GM21717 (cell line): Measurements from ENCODE around the gene RIPK1.
"Not testable (repeated sequence)": the region's sequence is repeated elsewhere in the genome, so short reads cannot be mapped to it uniquely, and the experiment has no call there.

ENCODE experiments used
- ATAC-seq: cut with Tn5 transposase; IDR thresholded peaks from one replicate; pipeline ENCODE4 v1.9.1; 2021; ENCODE audit warnings: mild to moderate bottlenecking, moderate library complexity; ENCODE audit not compliant: unreplicated experiment

Gene RIPK1

DNA sequence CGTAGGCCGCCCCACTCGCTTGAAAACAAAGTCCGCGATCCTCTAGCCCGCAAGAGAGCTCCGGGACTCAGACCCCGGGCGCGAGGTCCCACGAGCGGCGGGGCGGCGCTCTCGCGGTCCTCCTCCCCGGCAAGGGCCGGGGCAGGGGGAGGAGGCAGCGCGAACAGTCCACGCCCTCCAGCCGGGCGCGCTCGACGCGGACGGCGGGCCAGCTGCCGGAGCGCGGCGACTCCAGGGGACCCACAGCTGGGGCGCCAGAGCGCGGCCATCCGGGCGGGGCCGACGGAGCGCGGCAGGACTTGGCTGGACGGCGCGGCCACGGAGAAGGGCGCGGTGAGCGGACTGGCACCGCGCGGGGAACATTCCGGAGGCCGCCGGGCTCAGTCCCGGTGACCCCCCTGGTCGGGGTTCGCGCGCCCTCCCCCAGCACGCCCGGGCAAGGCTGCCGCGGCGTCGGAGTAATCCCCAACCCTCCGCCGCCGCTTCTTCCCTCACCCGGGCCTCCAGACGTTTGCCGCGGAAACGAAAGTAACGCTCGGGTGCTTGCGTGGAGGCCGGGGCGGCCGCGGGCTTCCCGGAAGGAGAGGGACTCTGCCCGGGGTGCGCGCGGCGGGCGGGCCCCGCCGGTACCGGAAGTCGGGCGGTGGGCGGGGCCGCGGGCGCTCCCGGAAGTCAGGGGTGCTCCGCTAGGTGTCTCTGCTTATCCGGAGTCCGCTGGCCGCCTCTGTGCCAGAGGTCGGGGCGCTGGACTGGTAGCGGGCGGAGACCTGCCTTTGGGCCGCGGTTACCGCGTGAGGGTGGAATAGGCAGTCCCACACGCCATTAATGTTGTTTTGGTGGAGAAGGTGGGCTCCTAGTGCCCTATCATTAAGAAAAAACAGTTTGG lies at the start of gene RIPK1:
Gene RIPK1 (plus strand): TSS at position 166 of the 886 bp plus-strand sequence. CDS start 8,330 bp downstream, outside the sequence.
- peak; percentile 81 for ATAC-seq

GRCh38 chr6:3019065-3019464 lies 49.2 kb upstream of the RIPK1 start:
- no peak for ATAC-seq

DNA sequence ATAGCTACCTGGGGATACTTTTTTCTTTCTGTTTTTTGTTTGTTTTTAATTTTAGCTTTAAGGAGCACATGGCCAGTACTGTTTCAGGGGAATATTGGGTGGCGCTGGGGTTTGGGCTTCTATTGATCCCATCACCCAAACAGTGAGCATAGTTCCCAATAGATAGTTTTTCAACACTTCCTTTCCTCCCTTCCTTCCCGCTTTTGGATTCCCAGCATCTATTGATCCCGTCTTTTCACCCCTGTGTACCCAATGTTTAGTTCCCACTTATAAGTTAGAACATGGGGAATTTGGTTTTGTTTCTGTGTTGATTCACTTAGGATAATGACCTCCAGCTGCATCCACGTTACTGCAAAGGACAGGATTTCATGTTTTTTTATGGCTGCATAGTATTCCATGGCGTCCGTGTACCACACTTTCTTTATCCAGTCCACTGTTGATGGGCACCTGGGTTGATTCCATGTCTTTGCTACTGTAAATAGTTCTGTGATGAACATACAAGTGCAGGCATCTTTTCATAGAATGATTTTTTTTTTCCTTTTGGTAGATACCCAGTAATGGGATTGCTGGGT lies 48.5 kb upstream of the RIPK1 start:
- ATAC-seq, result no peak

GRCh38 chr6:3020976-3021598 lies 47.2 kb upstream of the RIPK1 start:
- ATAC-seq, result not testable (repeated sequence)

- no peak for ATAC-seq
These were observed 45.3 kb upstream of the RIPK1 start for GRCh38 chr6:3022765-3023662.

DNA sequence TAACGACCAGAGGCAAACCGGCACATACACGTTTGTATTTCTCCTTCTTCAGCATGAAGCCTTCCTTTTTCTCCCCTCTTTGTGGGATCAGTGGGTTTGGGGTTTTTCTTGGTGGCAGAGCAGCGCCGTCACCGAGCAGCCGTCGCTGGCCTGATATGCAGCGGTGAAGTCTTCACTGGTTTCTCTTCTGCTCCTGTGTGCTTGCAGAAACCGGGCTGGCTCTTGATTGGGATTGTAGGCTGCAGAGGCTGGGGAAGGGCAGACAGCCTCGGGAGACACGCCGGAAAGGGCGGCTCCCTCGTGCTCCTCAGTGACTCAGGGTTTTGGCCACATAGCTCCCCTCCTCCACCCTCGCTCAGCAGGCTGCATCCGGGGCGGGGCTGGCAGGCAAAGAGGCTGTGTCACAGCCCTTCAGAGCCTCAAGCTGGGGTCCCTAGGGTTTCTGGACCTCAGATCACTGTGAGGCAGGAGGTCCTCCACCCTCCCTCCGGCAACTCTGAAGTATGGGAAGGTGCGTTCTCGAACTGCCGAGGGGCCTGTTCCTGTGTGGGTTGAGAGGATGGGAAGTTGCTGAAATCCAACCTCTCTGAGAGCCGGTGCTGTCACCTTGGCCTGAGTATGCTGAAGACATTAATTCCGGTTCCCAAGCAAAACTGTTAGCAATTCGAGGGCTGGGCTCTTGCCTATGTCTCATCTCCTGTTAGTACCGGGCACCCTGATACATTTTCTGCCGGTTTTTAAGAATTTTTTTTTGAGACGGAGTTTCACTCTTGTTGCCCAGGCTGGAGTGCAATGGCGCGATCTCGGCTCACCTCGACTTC lies 44.4 kb upstream of the RIPK1 start:
- ATAC-seq, result peak; percentile 78

GRCh38 chr6:3026791-3027626 lies 41.3 kb upstream of the RIPK1 start:
- ATAC-seq, result peak; percentile 70

GRCh38 chr6:3028156-3028555 lies 40.1 kb upstream of the RIPK1 start:
- not testable (repeated sequence) for ATAC-seq

DNA sequence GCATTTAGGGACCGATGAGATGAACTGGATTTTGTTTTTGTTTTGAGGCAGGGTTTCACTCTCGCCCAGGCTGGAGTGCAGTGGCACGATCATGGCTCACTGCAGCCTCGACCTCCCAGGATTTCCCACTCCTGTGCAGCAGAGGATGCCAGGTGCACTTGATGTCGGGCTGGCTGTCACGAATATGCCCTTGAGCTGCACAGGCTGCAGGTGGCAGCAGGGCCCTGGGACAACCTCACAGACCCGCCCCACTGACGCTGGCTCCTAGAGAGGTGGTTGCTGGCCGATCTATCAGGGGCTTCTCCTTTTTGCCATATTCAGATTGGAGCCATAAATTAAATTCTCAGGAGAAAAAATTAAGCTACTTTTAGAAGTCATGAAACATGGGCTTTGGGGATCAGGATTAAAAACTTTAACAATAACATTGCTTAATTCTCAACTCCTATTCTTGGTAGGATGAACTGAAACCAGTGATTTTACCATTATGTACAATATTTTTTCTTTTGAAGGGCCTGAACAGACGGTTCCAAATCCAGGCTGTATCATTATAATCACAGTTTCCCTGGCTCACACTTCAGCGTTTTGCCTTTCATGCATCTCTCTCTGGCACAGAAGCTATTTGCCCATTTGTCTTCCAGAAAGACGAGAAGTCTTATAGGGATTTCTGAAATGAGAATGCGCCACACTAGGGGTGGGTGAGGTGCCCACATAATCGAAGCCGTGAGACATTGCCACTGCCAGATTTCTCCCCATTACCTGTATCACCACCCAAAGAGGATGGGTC lies 36.2 kb upstream of the RIPK1 start:
- ATAC-seq, result no peak

GRCh38 chr6:3032986-3033385 lies 35.3 kb upstream of the RIPK1 start:
- no peak for ATAC-seq

DNA sequence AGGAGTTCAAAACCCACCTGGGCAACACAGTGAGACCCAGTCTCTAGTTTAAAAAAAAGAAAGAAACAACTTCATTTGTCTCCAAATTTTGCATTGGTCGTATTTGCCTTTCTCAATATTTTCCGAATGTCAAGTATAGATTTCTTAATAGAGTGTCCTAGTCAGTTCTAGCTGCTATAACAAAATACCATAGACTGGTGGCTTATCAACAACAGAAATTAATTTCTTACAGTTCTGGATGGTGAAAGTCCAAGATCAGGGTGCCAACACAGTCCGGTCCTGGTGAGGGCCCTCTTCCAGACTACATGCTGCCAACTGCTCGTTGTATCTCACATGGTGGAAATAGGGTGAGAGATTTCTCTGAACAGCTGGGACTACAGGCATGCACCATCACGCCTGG lies 34.6 kb upstream of the RIPK1 start:
- ATAC-seq, result no peak

DNA sequence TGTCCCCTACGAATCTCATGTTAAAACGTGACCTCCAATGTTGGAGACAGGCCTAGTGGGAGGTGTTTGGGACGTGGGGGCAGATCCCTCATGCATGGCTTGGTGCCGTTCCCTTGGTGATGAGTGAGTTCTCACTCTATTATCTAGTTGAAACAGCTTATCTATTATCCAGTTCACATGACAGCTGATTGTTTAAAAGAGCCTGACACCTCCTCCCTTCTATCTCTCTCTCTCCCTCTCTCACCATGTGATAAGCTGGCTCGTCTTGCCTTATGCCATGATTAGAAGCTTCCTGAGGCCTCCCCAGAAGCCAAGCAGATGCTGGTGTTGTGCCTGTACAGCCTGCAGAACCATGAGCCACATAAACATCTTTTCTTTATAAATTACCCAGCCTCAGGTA lies 32.9 kb upstream of the RIPK1 start:
- ATAC-seq, result no peak

DNA sequence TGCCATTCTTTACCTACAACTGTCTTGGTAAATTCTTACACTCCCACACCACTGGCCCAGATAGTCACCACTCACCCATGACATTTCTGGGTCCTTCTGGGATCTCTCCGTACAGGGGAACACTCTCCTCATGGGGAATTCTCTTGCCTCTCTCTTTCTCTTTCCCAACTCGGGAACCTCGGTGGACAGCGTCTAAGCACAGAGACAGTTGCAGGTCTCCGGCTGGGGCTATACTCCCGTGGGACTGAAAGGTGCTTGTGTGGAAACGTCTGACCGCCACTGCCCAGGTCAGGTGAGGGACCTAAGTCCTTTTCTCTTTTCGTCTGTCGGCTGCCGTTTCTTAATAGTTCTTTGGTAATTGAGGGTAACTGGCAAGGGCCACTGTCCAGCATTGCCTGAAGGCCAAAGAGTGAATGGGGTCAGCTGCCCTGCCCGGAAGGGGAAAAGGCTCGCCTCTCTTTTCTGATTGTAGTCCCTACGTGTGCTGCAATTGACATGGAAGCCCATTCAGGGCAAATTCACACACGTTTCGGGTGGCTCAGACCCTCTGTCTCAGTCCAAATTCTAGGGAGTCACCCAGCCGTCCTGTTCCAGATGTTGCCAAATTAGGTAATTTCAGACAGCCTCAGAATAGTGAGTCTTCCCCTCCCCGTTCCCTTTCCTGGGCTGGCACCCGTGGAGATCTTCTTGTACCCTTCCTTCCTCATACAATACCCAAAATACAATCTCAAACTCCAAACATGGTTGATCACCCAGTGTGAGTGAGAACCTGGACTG lies 31.2 kb upstream of the RIPK1 start:
- no peak for ATAC-seq

GRCh38 chr6:3037638-3038365 lies 30.5 kb upstream of the RIPK1 start:
- no peak for ATAC-seq

DNA sequence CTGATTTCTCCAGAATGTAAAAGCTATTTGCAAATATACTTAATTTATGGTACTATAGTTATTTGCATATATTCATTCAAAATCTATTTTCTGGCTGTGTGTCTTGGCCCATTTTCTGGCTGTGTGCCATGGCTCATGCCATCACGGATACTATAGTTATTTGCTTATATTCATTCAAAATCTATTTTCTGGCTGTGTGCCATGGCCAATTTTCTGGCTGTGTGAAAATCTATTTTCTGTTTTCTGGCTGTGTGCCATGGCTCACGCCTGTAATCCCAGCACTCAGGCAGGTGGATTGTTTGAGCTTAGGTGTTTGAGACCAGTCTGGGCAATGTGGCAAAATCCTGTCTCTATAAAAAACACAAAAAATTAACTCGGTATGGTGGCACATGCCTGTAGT lies 28.9 kb upstream of the RIPK1 start:
- no peak for ATAC-seq

GRCh38 chr6:3041147-3041546 lies 27.1 kb upstream of the RIPK1 start:
- ATAC-seq, result no peak

DNA sequence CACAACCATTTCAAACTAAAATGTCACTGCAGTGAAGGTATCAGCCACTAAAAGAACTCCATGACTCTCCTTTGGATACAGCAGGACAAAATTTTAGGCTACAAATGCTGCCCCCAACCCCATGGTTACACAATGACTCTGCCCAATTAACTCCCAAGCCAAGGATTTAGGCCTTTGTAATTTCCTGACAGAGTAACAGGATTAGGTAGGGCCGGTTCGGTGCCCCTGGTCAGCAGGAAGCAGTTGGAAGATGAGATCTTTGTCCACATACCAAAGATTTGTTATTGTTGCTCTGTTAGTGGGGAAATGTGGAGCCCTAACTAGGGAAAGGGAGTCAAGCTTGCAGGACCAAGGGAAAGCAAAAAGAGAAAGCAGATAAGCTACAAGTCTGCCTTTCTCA lies 26.7 kb upstream of the RIPK1 start:
- ATAC-seq, result no peak
